OCI-LY7 (cell line): Measurements from ENCODE around the gene GNG12.

Source experiments
- CTCF ChIP-seq: fragments of 200-600 bp; sonication (generic); conservative IDR thresholded peaks from 2 replicates; pipeline ENCODE4 v1.5.1; 2014; ENCODE audit warnings: mild to moderate bottlenecking, antibody characterized with exemption, low read length, moderate library complexity, mixed read lengths
- EZH2phosphoT487 ChIP-seq: fragments of 200-600 bp; sonication (generic); IDR thresholded peaks from 2 replicates; pipeline ENCODE4 v1.6.1; 2018; ENCODE audit warnings: low read depth, borderline replicate concordance, mild to moderate bottlenecking, mixed run types, antibody characterized with exemption, low read length, moderate library complexity, mixed read lengths

- TF ChIP-seq CTCF (no peak), EZH2phosphoT487 (no peak)
These were observed 145.6 kb downstream of the GNG12 start for GRCh38 chr1:67687649-67688048.
